K562 (cell line): ENCODE measurements around the gene SLC22A23. TPM values are rescaled to one million over a fixed set of nuclear protein-coding genes. Genes with fewer than 3 reads are reported as not detected.

ENCODE experiments used
- ATAC-seq: fragments of 200-7000 bp; cut with Tn5 transposase; 3 replicates; pipeline ENCODE4 v1.9.1; 2020; ENCODE audit warnings: moderate library complexity
- BruUV-seq: library from RNA; stranded (reverse); fragments of 400-500 nt; replicated peaks from 2 replicates; lab custom pipeline; 2021; lab: Mats Ljungman, UMichigan
- CTCF ChIA-PET: fragments of 300-600 bp; formaldehyde crosslinking; extraction: SDS; loops from one replicate; lab custom pipeline; 2021; ENCODE audit warnings: low intra/inter-chr PET ratio; lab: Yijun Ruan, JAX
- POLR2A ChIA-PET: fragments of 300-600, 350-650 bp; sonication (Branson Sonifier 250); formaldehyde crosslinking; extraction: SDS; loops from one replicate; lab custom pipeline; 2021; ENCODE audit warnings: antibody characterized with exemption, inconsistent platforms; lab: Yijun Ruan, JAX
- DNase-seq, 4 experiments: peaks; one replicate each; pipeline versions ENCODE4 v3.0.0 to v3.0.0-alpha.2; 2011 to 2018; ENCODE audit warnings: low spot score in 3 of 4, mixed read lengths in 3 of 4; ENCODE audit errors: extremely low read depth in 1 of 4
- FAIRE-seq: peaks from 2 replicates; lab custom pipeline; 2011; peaks lifted over from hg19 to GRCh38; lab: Jason Lieb, UNC
- H2AFZ ChIP-seq: 2 replicates; pipeline ENCODE4 v1.6.0; 2011; ENCODE audit warnings: low read depth, low read length, control low read depth, inconsistent platforms
- H3K27ac ChIP-seq: fragments of 200-600 bp; 3 replicates; pipeline ENCODE4 v1.8.0; 2011; ENCODE audit warnings: low read depth, mild to moderate bottlenecking, control low read depth, inconsistent platforms, low read length, moderate library complexity, mixed read lengths; ENCODE audit errors: extremely low read depth
- H3K27me3 ChIP-seq, 2 experiments: fragments of 300-600 bp in 1 of 2; 2 replicates in 1 of 2; 3 replicates in 1 of 2; pipeline versions ENCODE4 v1.6.0 to v1.8.0; 2011; ENCODE audit warnings: inconsistent platforms in 2 of 2, low read length in 2 of 2, mild to moderate bottlenecking in 1 of 2, mixed read lengths in 1 of 2, moderate library complexity in 1 of 2; ENCODE audit not compliant: control insufficient read depth in 2 of 2, insufficient read depth in 2 of 2
- H3K36me3 ChIP-seq: fragments of 300-600 bp; 3 replicates; pipeline ENCODE4 v1.8.0; 2011; ENCODE audit warnings: mild to moderate bottlenecking, low read length, inconsistent platforms; ENCODE audit not compliant: control insufficient read depth, insufficient read depth
- H3K4me1 ChIP-seq, 2 experiments: fragments of 200-600 bp in 1 of 2; replicated peaks in 1 of 2; 2 replicates in 1 of 2; 3 replicates in 1 of 2; pipeline versions ENCODE4 v1.5.1 to v1.8.0; 2011; ENCODE audit warnings: inconsistent platforms in 2 of 2, low read length in 2 of 2, mild to moderate bottlenecking in 1 of 2, mixed read lengths in 1 of 2, moderate library complexity in 1 of 2; ENCODE audit not compliant: control insufficient read depth in 2 of 2, insufficient read depth in 2 of 2
- H3K4me2 ChIP-seq: 2 replicates; pipeline ENCODE4 v1.6.1; 2011; ENCODE audit warnings: low read length, control low read depth, inconsistent platforms, mixed read lengths; ENCODE audit not compliant: insufficient read depth
- H3K4me3 ChIP-seq: fragments of 200-600 bp; sonication (generic), shearing (Covaris generic); 2 replicates; pipeline ENCODE4 v1.5.1; 2016; ENCODE audit warnings: control low read depth, inconsistent platforms
- H3K79me2 ChIP-seq: fragments of 200-600 bp; 3 replicates; pipeline ENCODE4 v1.8.0; 2011; ENCODE audit warnings: low read length, inconsistent platforms; ENCODE audit not compliant: control insufficient read depth, insufficient read depth
- H3K9ac ChIP-seq, 2 experiments: 2 replicates each; pipeline versions ENCODE4 v1.6.0 to v1.6.1; 2011; ENCODE audit warnings: low read depth in 2 of 2, low read length in 2 of 2, control low read depth in 1 of 2, inconsistent platforms in 1 of 2, mild to moderate bottlenecking in 1 of 2, mixed read lengths in 1 of 2; ENCODE audit not compliant: insufficient read depth in 1 of 2
- H3K9me1 ChIP-seq: one replicate; pipeline ENCODE4 v1.6.0; 2011; ENCODE audit warnings: inconsistent platforms, mild to moderate bottlenecking, low read length, moderate library complexity; ENCODE audit not compliant: control insufficient read depth, insufficient read depth
- H3K9me3 ChIP-seq: replicated peaks from 2 replicates; pipeline ENCODE4 v1.5.1; 2011; ENCODE audit warnings: low read depth, low read length, inconsistent platforms; ENCODE audit not compliant: control insufficient read depth, insufficient read depth
- H4K20me1 ChIP-seq: replicated peaks from 2 replicates; pipeline ENCODE4 v1.6.1; 2011; ENCODE audit warnings: low read length, inconsistent platforms, mixed read lengths; ENCODE audit not compliant: control insufficient read depth, insufficient read depth
- CLOCK ChIP-seq: fragments of 250-450 bp; sonication (Bioruptor Pico); IDR thresholded peaks from 2 replicates; pipeline ENCODE4 v1.4.0; 2020; ENCODE audit warnings: mild to moderate bottlenecking, moderate library complexity, borderline replicate concordance
- CREB3 ChIP-seq: fragments of 450-650 bp; conservative IDR thresholded peaks from 2 replicates; pipeline ENCODE4 v1.6.1; 2016; ENCODE audit warnings: missing genetic modification characterization, low read depth, mild to moderate bottlenecking, missing compliant biosample characterization, moderate library complexity
- HOXB6 ChIP-seq: fragments of 250-450 bp; sonication (Bioruptor Pico); IDR thresholded peaks from 2 replicates; pipeline ENCODE4 v1.5.1; 2022; ENCODE audit warnings: mild to moderate bottlenecking, borderline replicate concordance
- MEF2A ChIP-seq: IDR thresholded peaks from 2 replicates; pipeline ENCODE4 v1.6.1; 2011; ENCODE audit warnings: low read depth, mild to moderate bottlenecking, low read length, moderate library complexity; ENCODE audit not compliant: control insufficient read depth
- PBX2 ChIP-seq, 2 experiments: IDR thresholded peaks in 1 of 2; conservative IDR thresholded peaks in 1 of 2; 2 replicates each; pipeline ENCODE4 v1.6.1; 2016; ENCODE audit warnings: low read depth in 2 of 2, mild to moderate bottlenecking in 1 of 2, missing compliant biosample characterization in 1 of 2, missing genetic modification characterization in 1 of 2, moderate library complexity in 1 of 2
- SMAD2 ChIP-seq: fragments of 150-350 bp; IDR thresholded peaks from 2 replicates; pipeline ENCODE4 v1.6.1; 2014; ENCODE audit warnings: low read depth, mild to moderate bottlenecking, low read length
- ZBTB9 ChIP-seq: fragments of 450-650 bp; formaldehyde crosslinking; IDR thresholded peaks from 2 replicates; pipeline ENCODE4 v1.4.0; 2020; ENCODE audit warnings: mild to moderate bottlenecking, moderate library complexity
- ZNF445 ChIP-seq: fragments of 250-450 bp; sonication (Bioruptor Pico); IDR thresholded peaks from 2 replicates; pipeline ENCODE4 v1.4.0; 2020; ENCODE audit warnings: low read depth, mild to moderate bottlenecking, moderate library complexity
- WGBS: fragments of 100-300 bp; shearing (Covaris generic); methylation state at CpG from one replicate; pipeline ENCODE4 v1.1.6; 2016; ENCODE audit warnings: low coverage, mixed read lengths; ENCODE audit not compliant: insufficient coverage; ENCODE audit errors: missing lambda C conversion rate; 5-methylcytosine and 5-hydroxymethylcytosine counted together
- in situ Hi-C: fragments of 300-500 bp; cut with MboI; formaldehyde crosslinking; loops from 4 replicates; pipeline ENCODE4 v1.15.0; 2018; ENCODE audit warnings: inconsistent platforms, mixed read lengths
- intact Hi-C: fragments of 100-400 bp; cut with micrococcal nuclease; formaldehyde crosslinking; loops from 2 replicates; pipeline ENCODE4 v1.14.2; 2022
- polyA plus RNA-seq, 8 experiments: library from polyadenylated mRNA; depleted of rRNA in 4 of 8; stranded (reverse) in 5 of 8; unstranded in 3 of 8; fragments of >200 nt; fragmentation: Nextera tagmentation in 2 of 8; fragmentation: Illumina TruSeq in 1 of 8; extraction: Ambion mirVana in 2 of 8; extraction: Trizol in 1 of 8; gene quantifications; 2 replicates each; pipeline versions ENCODE4 v1.2.1 to v1.2.3, GENCODE V29; 2011 to 2014; ENCODE audit warnings: inconsistent platforms in 1 of 8, missing spikeins in 1 of 8
- total RNA-seq, 7 experiments: library from RNA; depleted of rRNA in 6 of 7; stranded (reverse); fragments of >200 nt in 6 of 7; fragmentation: Illumina TruSeq in 2 of 7; extraction: Trizol in 2 of 7; gene quantifications; 2 replicates each; pipeline versions ENCODE4 v1.2.1 to v1.2.3, GENCODE V29; 2011 to 2021; ENCODE audit warnings: low replicate concordance in 1 of 7

The SLC22A23 gene
- total and polyA plus RNA-seq, 9 of the 15 experiments (the other 6 are each of a cell fraction or from before 2014, with no cell fraction given): 0.30 to 8.7 (median 2.5) TPM

- no TSS peak for BruUV-seq
- in situ Hi-C loops: loop anchor here (10.0 kb wide), 1 partner anchor 307 kb away; no protein-coding TSS in a partner anchor
- no peaks in the 10 kb centered on the region for H3K36me3 ChIP-seq
- H3K9me3 ChIP-seq: no peaks in the 10 kb centered on the region
- ATAC-seq: peak; percentile 84
- peak overlapping the region; percentile 38 for H3K4me2 ChIP-seq
- intact Hi-C loops: loop anchor here (5.0 to 10.0 kb wide), 3 partner anchors 44 to 687 kb away; no protein-coding TSS in a partner anchor
- CTCF ChIA-PET: interaction anchor here (0.6 kb wide), 1 partner anchor 840 kb away, joined by 3 read pairs; no protein-coding TSS in a partner anchor
- FAIRE-seq: peak; percentile 99
- H3K9ac ChIP-seq: peak overlapping the region in 1 of 2 experiments; percentile 21; a peak in 1 of 4 replicates
- peaks cover 7% of the 10 kb centered on the region for H3K9me1 ChIP-seq
- H3K4me3 ChIP-seq: no peak overlapping the region
- 8% methylated on average over 17 of the region's 17 CpGs for WGBS
- no peak overlapping the region for H3K27ac ChIP-seq
- POLR2A ChIA-PET: interaction anchor here (0.6 to 1.1 kb wide), 9 partner anchors 11 to 446 kb away, joined by 3 to 4 read pairs (median 3); no protein-coding TSS in a partner anchor
- H3K27me3 ChIP-seq: no peaks in the 10 kb centered on the region
- H3K4me1 ChIP-seq: peaks cover 36 to 61% of the 10 kb centered on the region in 2 experiments
- no peaks in the 10 kb centered on the region for H3K79me2 ChIP-seq
- H2AFZ ChIP-seq: no peak overlapping the region
- DNase-seq: peak; percentile 92 to 94 (median 92)
- peaks cover 26% of the 10 kb centered on the region; the same call in 1 of the 2 replicates for H4K20me1 ChIP-seq
- TF ChIP-seq ZBTB9 (CRISPR knock-in tag) (no peak), SMAD2 (no peak), PBX2 (CRISPR knock-in tag; IDR thresholded peaks at IDR 0.05; ENCODE audit: low read depth) (no peak), PBX2 (tag; conservative IDR thresholded peaks at IDR 0.05; ENCODE audit: low read depth) (no peak; the same call in 1 of the 2 replicates), HOXB6 (CRISPR knock-in tag) (no peak), MEF2A (peak; percentile 65), CREB3 (tag) (0 out of 2 replicates have a peak, but pooled peaks have one; percentile 29), ZNF445 (CRISPR knock-in tag) (no peak), CLOCK (no peak)
Observed at GRCh38 chr6:3287976-3288707, 168.7 kb downstream of the SLC22A23 start.
